ENCODE measurements around the gene L3MBTL1.
"Not testable (repeated sequence)": the region's sequence is repeated elsewhere in the genome, so short reads cannot be mapped to it uniquely, and the experiment has no call there.

The L3MBTL1 gene

DNA sequence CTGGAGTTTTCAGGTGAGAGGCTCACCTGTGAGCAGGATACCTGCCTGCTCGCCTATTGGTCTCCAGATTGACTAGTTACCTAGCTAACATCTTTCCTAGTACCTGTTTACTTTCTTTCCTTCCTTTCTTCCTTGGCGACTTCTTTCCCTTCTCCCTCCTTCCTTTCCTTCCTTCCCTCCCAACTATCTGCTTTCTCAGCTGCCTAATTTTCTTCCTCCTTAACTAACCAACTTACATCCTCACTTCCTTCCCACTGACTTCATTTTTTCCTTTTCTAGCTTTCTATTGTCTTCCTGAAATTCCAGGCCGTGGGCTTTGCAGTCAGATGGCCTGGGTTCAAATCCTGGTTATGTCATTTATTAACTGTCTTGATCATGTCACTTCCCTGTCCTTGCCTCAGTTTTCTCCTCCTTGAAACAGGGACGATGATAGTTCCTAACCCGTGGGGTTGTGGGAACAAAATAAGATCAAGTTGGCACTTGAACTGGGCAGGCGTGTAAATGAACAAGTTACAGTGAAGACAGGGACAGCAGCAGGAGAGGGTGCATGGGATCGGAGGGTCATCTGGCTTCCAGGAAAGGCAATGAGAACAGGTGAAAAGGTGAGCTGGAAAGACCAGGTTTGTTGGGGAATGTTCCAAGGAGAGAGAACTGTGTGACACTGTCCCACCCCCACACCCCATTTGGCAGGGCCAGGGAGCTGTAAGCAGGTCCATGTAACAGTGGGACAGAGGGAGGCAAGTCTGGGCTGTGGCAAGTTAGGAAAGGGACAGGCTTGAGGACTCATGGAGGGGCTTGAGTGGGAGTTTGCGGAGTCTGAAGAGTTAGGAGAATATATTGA is 51.9 kb downstream of the L3MBTL1 start:
- DNase-seq (ENCODE audit: low spot score): no peak

DNA sequence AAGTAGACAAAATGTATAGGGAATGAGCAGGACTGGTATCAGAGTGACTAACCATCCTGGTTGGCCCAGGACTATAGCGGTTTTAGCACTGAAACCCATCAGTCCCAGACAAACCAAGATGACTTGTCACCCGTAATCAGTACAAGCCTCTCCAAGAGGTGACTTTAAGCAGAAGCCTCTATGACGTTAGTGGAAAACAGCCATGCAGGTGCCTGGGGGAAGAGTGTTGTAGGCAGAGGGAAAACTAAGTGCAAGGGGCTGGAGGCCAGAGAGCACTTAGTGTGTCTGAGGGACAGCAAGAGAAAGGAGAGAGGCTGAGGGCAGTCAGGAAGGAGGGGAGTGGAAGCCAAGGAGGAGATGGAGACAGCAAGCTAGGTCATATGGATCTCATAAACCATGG is 53.5 kb downstream of the L3MBTL1 start:
- DNase-seq (ENCODE audit: low spot score): no peak

DNA sequence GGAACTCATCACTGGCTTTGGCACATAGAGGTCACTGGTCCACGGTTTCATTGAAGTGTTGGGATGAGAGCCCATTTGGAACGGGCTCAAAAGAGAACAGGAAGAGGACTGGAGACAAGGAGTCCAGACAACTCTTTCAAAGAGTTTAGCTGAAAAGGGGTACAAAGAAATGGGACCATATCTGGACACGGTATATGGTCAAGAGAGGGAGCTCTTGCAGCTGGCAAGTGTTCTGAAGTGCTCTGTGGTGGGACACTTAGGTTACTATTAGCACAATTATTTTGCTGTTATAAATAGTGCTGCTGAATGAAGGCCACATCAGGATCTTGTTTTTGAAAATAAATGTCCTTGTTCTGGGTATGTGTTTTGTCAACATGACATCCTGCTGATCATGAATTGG is 55.9 kb downstream of the L3MBTL1 start:
- DNase-seq (ENCODE audit: low spot score): no peak

DNA sequence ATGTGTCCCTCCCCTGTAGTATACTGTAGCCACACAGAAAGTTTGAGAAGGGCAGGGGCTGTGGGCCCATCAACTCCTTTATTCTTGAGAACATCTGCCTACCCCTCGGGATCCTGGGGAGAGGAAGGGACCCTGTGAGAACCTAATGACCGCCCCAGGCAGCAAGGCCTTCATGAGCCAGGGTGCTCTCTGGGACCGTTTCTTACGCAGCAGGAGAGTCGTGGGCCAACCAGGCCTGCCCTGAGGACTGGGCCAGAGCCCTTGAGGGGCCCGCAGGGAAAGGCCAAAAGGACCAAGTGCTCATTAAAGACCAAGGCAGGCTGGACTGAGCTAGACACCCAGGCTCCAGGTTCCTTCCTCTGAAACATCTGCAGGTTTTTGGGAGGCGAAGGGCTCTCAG is 56.5 kb downstream of the L3MBTL1 start:
- DNase-seq (ENCODE audit: low spot score): no peak

DNA sequence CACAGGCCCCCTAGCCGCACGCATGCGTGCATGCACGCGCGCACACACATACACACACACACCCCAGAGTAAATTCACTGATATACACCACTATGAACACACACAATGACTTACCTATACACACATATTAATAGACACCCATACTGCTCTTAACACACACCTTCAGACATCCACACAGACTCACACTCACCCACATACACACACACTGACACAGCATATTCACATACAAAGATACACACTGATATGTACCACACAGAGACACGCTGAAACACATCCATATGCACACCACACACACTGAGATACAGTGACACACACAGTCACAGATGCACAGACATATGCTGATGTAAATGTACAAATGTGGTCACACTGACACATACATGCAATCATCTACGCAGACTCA is 57.0 kb downstream of the L3MBTL1 start:
- no peak for DNase-seq (ENCODE audit: low spot score)

DNA sequence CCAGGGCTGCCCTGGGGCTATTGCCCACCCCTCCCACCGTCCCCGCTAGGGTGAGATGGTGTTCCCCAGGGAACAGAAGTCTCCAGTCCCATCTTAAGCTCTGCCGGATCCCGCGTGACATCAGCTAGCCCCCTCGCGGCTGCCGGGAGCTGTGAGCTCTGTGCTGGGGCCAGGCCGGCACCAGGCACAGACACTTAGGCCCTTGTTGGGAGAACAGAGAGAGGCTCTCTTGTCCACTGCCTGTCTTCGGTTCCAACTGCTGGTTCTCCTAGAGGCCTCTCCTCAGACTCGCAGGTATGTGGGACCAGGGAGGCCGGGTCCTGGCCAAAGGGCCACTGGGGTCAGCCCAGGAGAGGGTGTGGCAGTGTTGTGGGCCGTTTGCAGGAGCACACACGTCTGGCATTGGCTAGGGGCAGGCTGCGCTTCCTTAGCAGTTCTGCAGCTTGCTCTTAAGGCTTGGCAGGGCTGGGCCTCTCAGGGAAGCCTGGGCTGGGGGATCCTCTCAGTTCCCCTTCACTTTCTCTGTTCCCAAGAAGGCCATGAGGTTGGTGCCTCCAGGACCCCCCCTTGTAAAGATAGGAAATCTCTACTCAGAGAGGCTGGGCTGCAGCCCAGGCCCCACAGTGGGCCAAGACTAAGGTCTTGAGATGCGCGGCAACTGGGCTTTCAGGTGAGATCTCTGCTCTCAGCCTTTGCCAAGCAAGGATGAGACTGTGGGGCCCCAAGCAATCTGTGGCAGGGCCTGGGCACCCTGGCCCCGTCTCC is 57.7 kb downstream of the L3MBTL1 start:
- no peak for DNase-seq (ENCODE audit: low spot score)

DNA sequence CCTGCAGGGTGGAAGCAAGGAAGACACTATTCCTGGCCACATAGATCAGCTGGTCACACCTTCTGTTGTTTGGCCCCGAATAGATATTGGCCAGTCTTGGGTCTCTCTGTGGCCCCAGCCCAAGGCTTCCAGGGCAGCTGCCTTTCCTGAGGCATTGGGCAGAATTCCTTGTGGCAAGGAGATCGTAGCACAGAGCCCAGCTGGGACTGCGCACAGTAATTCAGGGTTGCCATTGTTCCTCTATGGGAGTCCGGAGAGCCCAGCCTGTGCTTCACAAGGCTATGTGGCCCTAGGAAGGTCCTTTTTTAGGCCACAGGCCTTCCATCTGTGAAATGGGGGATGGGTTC is 58.2 kb downstream of the L3MBTL1 start:
- DNase-seq (ENCODE audit: low spot score): no peak

DNA sequence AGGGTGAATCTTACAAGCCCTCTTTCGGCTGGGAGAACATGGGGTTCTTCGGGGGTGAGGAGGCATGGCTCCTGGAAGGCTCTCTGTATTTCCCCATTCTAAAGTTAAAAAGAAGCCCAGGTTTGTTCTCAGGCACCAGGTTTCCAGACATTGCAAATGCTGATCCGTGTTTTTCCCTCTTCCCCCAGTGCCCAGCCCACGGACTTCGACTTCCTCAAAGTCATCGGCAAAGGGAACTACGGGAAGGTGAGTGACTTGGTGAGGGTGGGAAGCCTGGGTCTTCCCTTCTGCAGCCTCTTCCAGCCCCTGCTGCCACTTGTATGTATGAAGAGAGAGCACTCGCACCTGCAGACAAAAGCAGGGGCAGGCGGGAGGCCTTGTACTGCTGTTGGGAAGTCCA is 60.0 kb downstream of the L3MBTL1 start:
- no peak for DNase-seq (ENCODE audit: low spot score)

DNA sequence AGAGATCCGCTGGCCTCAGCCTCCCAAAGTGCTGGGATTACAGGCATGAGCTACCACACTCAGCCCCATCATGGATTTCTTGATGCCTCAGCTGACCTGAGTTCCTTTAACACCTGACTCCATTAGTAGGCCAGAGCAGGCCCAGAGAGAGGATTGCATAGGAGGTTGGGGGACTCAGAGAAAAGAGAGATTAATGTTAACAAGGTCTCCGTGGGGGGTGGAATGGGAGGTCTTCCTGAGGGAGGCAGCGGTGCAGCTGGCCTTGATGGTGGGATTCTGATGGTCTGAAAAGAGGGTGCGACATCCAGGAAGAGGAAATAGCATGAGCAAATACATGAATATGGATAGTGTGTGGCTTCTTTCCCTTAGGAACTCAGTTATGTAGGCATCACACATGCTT is 61.2 kb downstream of the L3MBTL1 start:
- DNase-seq (ENCODE audit: low spot score): no peak

DNA sequence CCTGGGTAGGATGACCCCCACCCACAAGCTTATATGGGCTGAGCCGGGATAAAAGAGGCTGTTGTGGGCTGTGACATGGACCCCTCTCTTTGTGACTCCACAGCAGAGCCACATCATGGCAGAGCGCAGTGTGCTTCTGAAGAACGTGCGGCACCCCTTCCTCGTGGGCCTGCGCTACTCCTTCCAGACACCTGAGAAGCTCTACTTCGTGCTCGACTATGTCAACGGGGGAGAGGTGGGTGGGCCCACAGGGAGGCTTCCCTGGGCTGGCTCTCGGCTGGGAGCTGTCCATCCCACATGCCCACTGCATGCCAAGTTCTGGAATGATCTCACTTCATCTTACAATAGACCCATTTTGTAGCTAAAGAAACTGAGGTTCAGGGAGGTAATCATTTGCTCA is 61.8 kb downstream of the L3MBTL1 start:
- no peak for DNase-seq (ENCODE audit: low spot score)

DNA sequence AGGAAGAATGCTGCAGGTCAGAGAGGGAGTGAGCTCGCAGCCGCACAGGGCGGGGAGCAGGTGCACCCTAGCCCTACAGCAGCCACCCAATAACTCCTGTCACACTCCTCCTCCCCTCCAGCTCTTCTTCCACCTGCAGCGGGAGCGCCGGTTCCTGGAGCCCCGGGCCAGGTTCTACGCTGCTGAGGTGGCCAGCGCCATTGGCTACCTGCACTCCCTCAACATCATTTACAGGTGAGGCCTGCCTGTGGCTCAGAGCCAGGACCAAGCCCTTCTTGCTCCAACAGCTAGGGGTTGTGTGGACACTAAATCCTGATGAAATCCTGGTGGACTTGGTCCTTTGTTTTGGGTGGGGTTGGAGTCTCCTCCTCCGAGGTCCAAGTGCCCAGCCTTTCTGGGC is 63.0 kb downstream of the L3MBTL1 start:
- DNase-seq (ENCODE audit: low spot score): no peak

DNA sequence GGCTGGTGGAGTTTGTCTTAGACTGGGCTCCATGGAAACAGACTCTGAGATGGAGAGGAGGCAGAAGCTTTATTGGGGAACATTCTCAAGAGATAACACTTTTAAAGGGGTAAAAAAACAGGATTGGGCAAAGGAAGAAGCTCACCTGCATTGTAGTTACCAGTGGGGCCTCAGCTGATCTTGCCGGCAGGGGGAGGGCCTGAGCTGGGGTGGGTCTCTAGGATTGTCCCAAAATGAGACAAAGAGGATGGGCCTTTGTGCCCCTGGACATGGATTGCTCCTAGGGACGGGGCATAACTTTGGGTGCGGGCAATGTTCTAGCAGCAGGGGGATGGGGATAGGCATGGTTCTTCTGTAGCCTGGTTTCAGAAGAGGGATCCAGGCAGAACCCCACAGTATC is 63.8 kb downstream of the L3MBTL1 start:
- DNase-seq (ENCODE audit: low spot score): no peak

DNA sequence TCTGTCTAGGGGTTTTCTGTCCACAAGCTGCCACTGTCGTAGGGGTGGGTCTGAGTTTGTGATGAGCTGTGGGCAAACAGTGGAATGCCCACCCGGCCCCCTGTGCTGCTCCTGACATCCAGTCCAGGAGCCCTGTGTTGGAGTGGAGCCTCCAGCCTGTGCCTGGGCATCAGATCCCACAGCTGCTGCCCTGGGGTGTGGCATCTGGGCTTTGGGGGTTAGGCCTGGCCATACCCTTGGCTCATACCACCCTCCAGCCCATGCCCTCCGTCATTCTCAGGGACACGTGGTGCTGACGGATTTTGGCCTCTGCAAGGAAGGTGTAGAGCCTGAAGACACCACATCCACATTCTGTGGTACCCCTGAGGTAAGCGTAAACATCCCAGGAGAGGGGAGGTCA is 64.3 kb downstream of the L3MBTL1 start:
- DNase-seq (ENCODE audit: low spot score): no peak

DNA sequence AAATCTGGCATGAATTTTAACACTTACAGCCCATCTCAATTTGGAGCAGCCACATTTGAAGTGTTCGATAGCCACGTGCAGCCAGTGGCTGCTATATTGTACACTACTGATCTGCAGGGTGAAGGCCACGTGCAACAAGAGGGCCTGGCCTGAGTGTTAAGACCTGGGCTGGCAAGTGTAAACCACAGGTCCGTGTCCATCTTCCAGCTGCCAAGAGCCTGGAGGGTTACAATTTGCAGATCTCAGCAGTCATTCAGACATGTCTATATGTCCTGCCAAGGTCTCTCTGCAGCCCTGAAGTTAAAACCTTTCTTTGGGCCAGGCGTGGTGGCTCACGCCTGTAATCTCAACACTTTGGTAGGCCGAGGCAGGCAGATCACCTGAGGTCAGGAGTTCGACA is 65.4 kb downstream of the L3MBTL1 start:
- no peak for DNase-seq (ENCODE audit: low spot score)

DNA sequence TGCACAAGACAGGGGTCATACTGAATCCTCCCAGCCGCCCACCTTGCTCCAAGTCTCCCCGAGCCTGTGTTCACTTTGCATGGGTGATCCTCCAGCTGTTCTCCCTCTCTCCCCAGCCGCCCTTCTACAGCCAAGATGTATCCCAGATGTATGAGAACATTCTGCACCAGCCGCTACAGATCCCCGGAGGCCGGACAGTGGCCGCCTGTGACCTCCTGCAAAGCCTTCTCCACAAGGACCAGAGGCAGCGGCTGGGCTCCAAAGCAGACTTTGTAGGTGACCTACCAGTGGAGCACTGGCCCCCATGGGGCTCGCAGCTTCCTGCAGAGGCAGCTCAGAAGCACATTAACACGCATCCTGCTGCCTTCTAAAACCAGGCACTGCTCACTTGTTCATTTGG is 68.6 kb downstream of the L3MBTL1 start:
- DNase-seq (ENCODE audit: low spot score): no peak

DNA sequence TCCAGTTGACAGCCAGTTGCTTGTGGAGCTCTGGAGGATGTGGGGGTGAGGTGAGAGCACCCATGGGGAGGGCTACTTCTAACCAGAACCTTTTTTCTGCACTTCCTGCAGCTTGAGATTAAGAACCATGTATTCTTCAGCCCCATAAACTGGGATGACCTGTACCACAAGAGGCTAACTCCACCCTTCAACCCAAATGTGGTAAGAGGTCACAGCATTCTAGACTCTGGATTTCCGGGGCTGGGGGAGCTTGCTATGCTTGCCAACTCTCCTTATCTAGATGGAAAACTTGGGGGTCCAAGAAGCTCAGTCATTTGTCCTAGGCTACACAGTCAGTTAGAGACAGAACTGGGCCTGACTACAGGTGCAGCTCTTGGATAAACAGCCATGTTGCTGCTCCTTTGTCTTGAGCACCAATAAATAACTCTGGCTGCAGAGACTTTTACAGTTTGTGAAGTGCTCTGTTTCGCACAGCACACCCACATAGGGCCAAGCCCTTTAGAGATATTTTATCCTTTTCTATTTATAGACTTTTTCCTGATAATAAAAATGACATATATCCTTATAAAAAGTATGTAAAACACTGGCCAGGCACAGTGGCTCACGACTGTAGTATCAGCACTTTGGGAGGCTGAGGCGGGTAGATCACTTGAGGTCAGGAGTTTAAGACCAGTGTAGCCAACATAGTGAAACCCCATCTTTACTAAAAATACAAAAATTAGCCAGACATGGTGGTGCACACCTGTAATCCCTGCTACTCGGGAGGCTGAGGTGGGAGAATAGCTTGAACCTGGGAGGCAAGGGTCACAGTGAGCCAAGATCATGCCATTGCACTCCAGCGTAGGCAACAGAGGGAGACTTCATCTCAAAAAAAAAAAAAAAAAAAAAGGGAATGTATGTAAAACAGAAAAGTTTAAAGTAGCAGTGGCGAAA is 72.6 kb downstream of the L3MBTL1 start:
- no peak for DNase-seq (ENCODE audit: low spot score)

DNA sequence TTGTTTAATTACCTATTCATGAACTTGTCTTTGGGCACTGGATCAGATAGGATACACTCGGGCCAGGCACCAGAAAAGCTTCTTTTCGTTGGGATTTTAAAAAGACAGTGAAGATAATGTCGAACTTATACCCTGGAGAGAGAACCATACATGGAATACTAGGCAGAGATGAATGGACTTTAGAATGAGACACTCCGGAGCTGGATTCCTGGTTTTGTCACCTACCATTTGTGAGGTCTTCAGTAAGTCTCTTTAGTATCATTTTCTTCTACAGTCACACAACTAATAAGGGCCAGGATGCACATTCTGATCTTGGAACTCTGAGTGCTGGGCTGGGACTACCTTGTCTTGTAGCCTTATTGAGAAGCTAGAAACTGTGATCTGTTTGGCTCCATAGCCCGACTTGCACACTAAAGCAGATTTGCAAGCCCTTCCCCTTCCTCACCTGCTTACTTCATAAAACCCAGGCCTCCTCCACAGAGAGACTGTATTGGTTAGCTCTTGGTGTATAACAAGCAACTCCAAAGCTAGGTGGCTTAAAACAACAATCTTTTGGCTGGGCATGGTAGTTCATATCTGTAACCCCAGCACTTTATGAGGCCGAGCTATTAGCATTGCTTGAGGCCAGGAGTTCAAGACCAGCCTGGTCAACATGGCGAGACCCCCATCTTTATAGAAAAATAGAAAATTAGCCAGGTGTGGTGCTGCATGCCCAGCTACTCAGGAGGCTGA is 75.8 kb downstream of the L3MBTL1 start:
- DNase-seq (ENCODE audit: low spot score): no peak

DNA sequence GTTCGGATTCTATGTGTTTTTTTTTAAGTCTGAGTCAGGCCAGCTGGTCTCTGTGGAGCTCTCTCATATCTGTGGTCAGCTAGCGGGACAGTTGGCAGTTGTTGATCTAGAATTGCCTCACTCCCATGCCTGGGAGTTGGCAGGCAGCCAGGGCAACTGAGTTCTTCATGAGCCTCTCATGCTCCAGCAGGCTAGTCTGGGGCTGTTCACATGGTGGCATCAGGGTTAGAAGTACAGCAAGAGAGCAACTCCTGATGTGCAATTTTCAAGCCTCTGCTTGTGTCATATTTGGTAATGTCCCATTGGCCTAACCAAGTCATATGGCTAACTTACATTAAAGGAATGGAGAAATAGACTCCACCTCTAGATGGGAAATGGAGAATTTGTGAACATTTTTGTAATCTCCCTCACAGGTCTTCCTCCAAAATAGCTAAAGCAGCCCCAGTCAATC is 76.5 kb downstream of the L3MBTL1 start:
- DNase-seq (ENCODE audit: low spot score): no peak

DNA sequence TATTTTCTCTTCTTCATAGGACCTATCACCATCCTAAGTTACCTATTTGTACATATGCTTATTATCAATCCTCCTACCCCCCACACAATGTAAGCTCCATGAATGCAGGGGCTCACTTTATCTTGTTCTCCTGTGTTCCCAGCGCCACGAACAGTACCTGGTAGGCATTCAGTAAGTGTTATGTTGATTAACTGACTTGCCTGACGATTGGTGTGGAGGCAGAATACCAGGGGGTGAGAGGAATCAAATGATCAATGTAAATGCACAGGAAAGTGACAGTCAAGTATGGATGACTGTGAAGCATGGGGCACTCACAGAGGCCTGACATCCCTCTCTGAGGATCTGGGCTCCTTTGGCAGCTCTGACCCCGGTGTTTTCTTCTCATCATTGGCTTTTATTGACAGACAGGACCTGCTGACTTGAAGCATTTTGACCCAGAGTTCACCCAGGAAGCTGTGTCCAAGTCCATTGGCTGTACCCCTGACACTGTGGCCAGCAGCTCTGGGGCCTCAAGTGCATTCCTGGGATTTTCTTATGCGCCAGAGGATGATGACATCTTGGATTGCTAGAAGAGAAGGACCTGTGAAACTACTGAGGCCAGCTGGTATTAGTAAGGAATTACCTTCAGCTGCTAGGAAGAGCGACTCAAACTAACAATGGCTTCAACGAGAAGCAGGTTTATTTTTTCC is 77.1 kb downstream of the L3MBTL1 start:
- DNase-seq (ENCODE audit: low spot score): no peak

DNA sequence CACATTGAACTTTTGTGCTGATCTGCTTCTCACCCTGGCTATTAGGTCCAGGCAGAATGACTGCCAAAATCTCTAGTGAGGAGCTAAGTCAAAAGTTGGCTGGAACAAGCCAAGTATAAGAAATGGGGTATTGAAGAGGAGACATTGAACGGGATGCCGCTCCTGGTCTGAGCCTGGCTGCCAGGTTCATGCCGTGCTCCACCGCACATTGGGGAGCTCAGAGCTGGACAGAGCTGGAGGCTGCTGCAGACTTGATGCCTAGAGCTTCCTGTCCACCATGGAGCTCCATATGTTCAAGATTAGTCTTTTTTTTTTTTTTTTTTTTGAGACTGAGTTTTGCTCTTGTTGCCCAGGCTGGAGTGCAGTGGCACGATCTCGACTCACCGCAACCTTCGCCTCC is 79.1 kb downstream of the L3MBTL1 start:
- DNase-seq (ENCODE audit: low spot score): no peak

DNA sequence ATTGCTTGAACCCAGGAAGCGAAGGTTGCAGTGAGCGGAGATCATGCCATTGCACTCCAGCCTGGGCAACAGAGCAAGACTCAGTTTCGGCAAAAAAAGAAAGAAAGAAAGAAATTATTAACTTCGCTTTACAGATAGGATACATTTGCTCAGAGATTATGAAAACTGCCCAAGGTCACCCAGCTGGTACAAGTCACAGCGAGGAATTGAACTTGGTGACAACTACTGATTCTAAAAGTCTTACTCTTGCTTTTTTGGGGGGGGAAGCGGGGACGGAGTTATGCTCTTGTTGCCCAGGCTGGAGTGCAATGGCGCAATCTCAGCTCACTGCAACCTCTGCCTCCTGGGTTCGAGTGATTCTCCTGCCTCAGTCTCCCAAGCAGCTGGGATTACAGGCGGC is 81.0 kb downstream of the L3MBTL1 start:
- DNase-seq (ENCODE audit: low spot score): not testable (repeated sequence)
